ENCODE results near the gene DLEU7.

DLEU7 gene

GRCh38 chr13:50843257-50844083 is at the start of gene DLEU7:
Gene DLEU7, minus strand, starts transcription at chr13:50843692. Its CDS starts 46 bp downstream, at chr13:50843646.
- Mint-ChIP-seq H3K9me3 (no peaks in the 10 kb centered on the region), H3K27me3 (peaks cover 15% of the 10 kb centered on the region), H3K4me1 (ENCODE audit: low read depth) (peaks cover 11% of the 10 kb centered on the region), H3K36me3 (ENCODE audit: low read depth) (no peaks in the 10 kb centered on the region), H3K4me3 (peak within 1 kb of the TSS; percentile 30), H3K27ac (no peak within 1 kb of the TSS)
- DNase-seq = no peak

GRCh38 chr13:50892210-50892944 is 48.9 kb upstream of the DLEU7 start:
- Mint-ChIP-seq H3K9me3 (peaks cover 6% of the 10 kb centered on the region), H3K27me3 (no peaks in the 10 kb centered on the region), H3K4me1 (ENCODE audit: low read depth) (peaks cover 41% of the 10 kb centered on the region), H3K4me3 (peak overlapping the region; percentile 36), H3K36me3 (ENCODE audit: low read depth) (peaks cover 8% of the 10 kb centered on the region), H3K27ac (peak overlapping the region; percentile 66)
- peak; percentile 33 for DNase-seq

GRCh38 chr13:50891206-50891605 is 47.7 kb upstream of the DLEU7 start:
- no peak overlapping the region for H3K27ac Mint-ChIP-seq
- H3K9me3 Mint-ChIP-seq = peaks cover 6% of the 10 kb centered on the region
- no peak for DNase-seq
- peaks cover 41% of the 10 kb centered on the region for H3K4me1 Mint-ChIP-seq (ENCODE audit: low read depth)
- H3K36me3 Mint-ChIP-seq (ENCODE audit: low read depth) = peaks cover 8% of the 10 kb centered on the region
- H3K27me3 Mint-ChIP-seq = no peaks in the 10 kb centered on the region
- H3K4me3 Mint-ChIP-seq = no peak overlapping the region

DNA sequence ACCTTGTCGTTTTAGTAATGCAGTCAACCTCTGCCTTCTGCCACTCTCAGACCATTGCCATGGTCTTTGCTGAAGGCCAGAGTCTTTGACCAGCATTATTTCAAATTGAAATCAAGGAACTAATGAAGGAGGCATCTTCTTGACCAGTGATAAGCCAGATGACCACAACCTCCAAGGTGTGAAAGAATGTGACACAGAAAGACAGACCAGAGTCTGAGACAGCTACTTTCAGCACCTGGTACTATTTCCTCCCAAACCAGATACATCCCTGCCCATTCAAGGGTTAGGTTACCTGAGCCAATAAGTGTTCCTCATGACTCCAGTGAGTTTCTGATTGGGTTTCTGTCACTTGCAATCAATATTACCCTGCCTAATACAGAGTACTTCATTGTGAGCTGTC is 45.8 kb upstream of the DLEU7 start:
- no peak for DNase-seq
- peaks cover 36% of the 10 kb centered on the region for H3K4me1 Mint-ChIP-seq (ENCODE audit: low read depth)
- H3K27ac Mint-ChIP-seq = no peak overlapping the region
- peaks cover 5% of the 10 kb centered on the region for H3K36me3 Mint-ChIP-seq (ENCODE audit: low read depth)
- no peaks in the 10 kb centered on the region for H3K27me3 Mint-ChIP-seq
- H3K4me3 Mint-ChIP-seq = no peak overlapping the region
- peaks cover 3% of the 10 kb centered on the region for H3K9me3 Mint-ChIP-seq

- peaks cover 26% of the 10 kb centered on the region for H3K4me1 Mint-ChIP-seq (ENCODE audit: low read depth)
- no peaks in the 10 kb centered on the region for H3K9me3 Mint-ChIP-seq
- no peak overlapping the region for H3K4me3 Mint-ChIP-seq
- DNase-seq = no peak
- H3K36me3 Mint-ChIP-seq (ENCODE audit: low read depth) = no peaks in the 10 kb centered on the region
- no peak overlapping the region for H3K27ac Mint-ChIP-seq
- H3K27me3 Mint-ChIP-seq = no peaks in the 10 kb centered on the region
Observed at GRCh38 chr13:50888362-50888761, 44.9 kb upstream of the DLEU7 start.

DNA sequence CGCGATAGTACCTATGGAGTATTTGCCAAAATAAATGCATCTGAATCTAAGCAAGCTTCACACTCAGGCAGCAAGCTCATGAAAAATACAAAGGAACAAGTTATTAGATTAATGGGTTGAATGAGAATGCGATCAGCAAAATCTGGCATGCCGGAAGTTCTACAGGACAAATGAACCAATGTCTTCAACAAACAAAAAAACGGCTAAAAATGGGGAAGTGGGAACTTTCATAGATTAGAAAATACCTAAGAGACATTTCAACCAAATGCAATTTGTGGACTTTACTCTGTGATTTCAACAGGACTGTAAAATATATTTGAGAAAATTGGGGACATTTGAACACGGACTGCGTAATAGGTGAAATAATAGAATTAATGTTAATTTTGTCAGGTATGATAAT is 43.7 kb upstream of the DLEU7 start:
- no peak overlapping the region for H3K27ac Mint-ChIP-seq

DNA sequence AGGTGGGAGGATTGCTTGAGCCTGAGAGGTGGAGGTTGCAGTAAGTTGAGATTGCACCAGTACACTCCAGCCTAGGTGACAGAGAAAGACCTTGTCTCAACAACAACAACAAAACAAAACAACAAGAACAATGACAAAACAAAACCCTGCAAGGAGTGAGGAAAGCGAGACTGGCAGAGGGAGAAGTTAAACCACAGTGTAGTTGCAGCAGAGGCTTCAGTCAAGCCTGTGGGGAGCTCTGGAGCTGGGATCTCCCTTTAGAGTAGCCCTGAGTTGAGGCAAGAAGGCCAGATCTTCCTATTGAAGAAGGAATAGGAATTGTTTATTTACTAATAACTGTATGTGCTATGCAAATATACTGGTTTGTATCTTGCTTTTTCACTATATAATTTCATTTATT is 40.8 kb upstream of the DLEU7 start:
- Mint-ChIP-seq H3K4me3 (no peak overlapping the region), H3K4me1 (ENCODE audit: low read depth) (no peaks in the 10 kb centered on the region), H3K27ac (no peak overlapping the region), H3K27me3 (peaks cover 4% of the 10 kb centered on the region), H3K9me3 (no peaks in the 10 kb centered on the region), H3K36me3 (ENCODE audit: low read depth) (no peaks in the 10 kb centered on the region)
- DNase-seq = no peak

More for the DNA sequence above, 43.7 kb upstream of the DLEU7 start:
- H3K36me3 Mint-ChIP-seq (ENCODE audit: low read depth) = no peaks in the 10 kb centered on the region
- H3K4me3 Mint-ChIP-seq = no peak overlapping the region
- H3K9me3 Mint-ChIP-seq = no peaks in the 10 kb centered on the region
- no peaks in the 10 kb centered on the region for H3K27me3 Mint-ChIP-seq
- DNase-seq = no peak
- peaks cover 16% of the 10 kb centered on the region for H3K4me1 Mint-ChIP-seq (ENCODE audit: low read depth)

DNA sequence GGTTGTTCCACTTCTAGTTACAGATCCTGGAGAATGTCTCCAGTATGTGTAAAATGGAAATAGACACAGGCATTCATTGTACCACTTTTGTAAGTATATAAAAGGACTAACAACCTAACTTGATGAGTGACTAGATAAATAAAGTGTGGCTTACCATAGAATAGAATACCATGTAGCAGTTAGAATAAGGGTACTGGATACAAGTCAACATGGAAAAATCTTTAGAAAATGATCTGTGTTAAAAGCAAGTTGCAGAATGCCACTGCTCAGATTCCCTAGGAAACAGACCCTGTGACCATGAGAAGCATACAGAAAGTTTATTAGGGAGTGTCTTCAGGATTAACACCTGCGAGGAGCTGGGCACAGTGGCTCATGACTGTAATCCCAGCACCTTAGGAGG is 40.2 kb upstream of the DLEU7 start:
- no peak overlapping the region for H3K27ac Mint-ChIP-seq
- no peaks in the 10 kb centered on the region for H3K4me1 Mint-ChIP-seq (ENCODE audit: low read depth)
- H3K9me3 Mint-ChIP-seq = no peaks in the 10 kb centered on the region
- no peaks in the 10 kb centered on the region for H3K36me3 Mint-ChIP-seq (ENCODE audit: low read depth)
- H3K27me3 Mint-ChIP-seq = peaks cover 4% of the 10 kb centered on the region
- H3K4me3 Mint-ChIP-seq = no peak overlapping the region
- no peak for DNase-seq

- Mint-ChIP-seq H3K9me3 (no peaks in the 10 kb centered on the region), H3K4me3 (no peak overlapping the region), H3K36me3 (ENCODE audit: low read depth) (no peaks in the 10 kb centered on the region), H3K4me1 (ENCODE audit: low read depth) (no peaks in the 10 kb centered on the region), H3K27ac (no peak overlapping the region), H3K27me3 (peaks cover 4% of the 10 kb centered on the region)
- no peak for DNase-seq
Observed at GRCh38 chr13:50882816-50883435, 39.4 kb upstream of the DLEU7 start.

GRCh38 chr13:50873991-50874390 is 30.5 kb upstream of the DLEU7 start:
- no peaks in the 10 kb centered on the region for H3K9me3 Mint-ChIP-seq
- no peak for DNase-seq
- no peaks in the 10 kb centered on the region for H3K27me3 Mint-ChIP-seq
- peaks cover 4% of the 10 kb centered on the region for H3K4me1 Mint-ChIP-seq (ENCODE audit: low read depth)
- H3K27ac Mint-ChIP-seq = no peak overlapping the region
- no peak overlapping the region for H3K4me3 Mint-ChIP-seq
- H3K36me3 Mint-ChIP-seq (ENCODE audit: low read depth) = no peaks in the 10 kb centered on the region

DNA sequence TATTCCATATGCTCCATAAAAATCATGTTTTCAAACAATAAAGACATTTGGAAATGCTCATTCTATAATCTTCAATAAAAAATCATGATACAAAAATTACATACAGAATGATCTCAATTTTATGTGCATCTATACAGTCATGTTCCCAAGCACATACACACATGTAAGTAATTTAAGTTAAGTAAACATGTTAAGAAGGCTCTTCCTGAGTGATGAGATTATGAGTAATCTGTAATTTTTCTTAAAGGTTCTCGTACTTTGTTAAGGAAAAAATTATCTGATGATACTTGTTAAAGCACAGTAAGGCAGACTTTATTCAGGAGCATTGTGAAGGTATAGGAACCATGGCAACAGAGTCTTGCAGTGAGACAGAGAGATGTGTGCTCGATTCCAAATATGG is 30.0 kb upstream of the DLEU7 start:
- no peaks in the 10 kb centered on the region for H3K27me3 Mint-ChIP-seq
- H3K27ac Mint-ChIP-seq = no peak overlapping the region
- peaks cover 4% of the 10 kb centered on the region for H3K4me1 Mint-ChIP-seq (ENCODE audit: low read depth)
- H3K9me3 Mint-ChIP-seq = no peaks in the 10 kb centered on the region
- no peak overlapping the region for H3K4me3 Mint-ChIP-seq
- no peaks in the 10 kb centered on the region for H3K36me3 Mint-ChIP-seq (ENCODE audit: low read depth)
- no peak for DNase-seq

DNA sequence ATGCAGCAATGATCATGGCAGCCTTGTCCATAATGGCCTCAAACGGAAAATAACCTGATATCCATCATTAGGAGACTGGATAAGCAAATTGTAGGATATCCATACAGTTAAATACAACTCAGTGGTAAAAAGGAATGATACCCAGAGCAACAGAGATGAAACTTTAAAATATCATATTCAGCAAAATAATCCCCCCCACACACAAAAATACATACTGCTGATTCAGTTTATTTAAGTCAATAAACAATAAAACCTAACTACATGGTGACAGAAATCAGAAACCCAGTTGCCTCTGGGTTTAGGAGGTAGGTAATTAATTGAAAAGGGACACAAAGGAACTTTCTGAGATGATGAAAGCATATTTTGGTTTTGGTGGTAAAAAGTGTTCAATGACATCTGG is 27.9 kb upstream of the DLEU7 start:
- Mint-ChIP-seq H3K27me3 (no peaks in the 10 kb centered on the region), H3K27ac (no peak overlapping the region), H3K4me3 (no peak overlapping the region), H3K36me3 (ENCODE audit: low read depth) (no peaks in the 10 kb centered on the region), H3K4me1 (ENCODE audit: low read depth) (peaks cover 4% of the 10 kb centered on the region), H3K9me3 (no peaks in the 10 kb centered on the region)
- no peak for DNase-seq

DNA sequence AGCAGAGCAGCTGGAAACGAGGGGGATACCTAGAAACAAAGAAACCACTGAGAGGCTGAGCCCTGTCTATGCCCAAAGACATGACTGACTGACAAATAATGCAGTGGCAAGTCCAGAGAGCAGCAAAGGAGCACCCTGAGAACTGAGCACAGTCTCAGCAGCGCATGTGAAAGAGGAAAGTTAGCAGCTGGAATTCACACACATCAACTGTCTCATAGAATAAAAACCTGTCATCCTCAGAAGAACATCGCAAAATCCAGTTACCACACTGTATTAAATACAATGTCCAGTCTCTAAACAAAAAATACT is 24.1 kb upstream of the DLEU7 start:
- no peak for DNase-seq
- Mint-ChIP-seq H3K36me3 (ENCODE audit: low read depth) (no peaks in the 10 kb centered on the region), H3K9me3 (peaks cover 2% of the 10 kb centered on the region), H3K4me3 (no peak overlapping the region), H3K4me1 (ENCODE audit: low read depth) (peaks cover 4% of the 10 kb centered on the region), H3K27ac (no peak overlapping the region), H3K27me3 (no peaks in the 10 kb centered on the region)

DNA sequence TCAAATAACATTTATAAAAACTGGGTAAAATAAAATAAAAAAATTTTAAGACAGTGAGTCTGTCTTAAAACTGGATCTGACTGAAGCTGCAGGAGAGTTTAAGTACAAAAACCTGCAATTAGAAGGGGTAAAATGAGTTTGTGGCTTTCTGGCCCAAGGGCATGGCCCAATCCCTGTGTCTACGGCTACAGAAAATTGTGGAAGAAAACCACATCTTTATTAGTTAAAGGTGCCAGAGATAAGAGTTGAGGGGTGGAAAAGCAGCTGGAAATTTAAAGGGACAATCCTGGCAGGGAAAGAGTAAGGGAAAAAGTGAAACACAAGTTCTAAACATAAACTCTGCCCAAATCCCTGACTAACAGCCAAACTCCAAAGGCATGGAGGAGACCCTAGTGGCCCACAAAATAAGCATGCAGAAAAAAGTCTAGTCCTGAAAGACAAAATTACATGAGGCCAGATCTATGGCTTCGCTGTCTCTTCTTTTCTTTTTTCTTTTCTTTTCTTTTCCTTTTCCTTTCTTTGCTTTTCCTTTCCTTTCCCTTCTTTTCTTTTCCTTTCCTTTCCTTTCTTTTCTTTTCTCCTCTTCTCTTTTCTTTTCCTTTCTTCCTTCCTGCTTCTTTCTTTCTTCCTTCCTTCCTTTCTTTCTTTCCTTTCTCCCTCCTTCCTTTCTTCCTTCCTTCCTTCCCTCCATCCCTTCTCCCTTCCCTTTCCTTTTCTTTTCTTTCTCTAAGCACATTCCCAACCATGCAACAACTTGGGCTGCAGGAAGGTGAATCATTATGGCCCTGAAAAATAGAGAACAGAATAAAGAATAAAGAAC is 23.5 kb upstream of the DLEU7 start:
- Mint-ChIP-seq H3K9me3 (peaks cover 2% of the 10 kb centered on the region), H3K4me3 (no peak overlapping the region), H3K36me3 (ENCODE audit: low read depth) (no peaks in the 10 kb centered on the region), H3K4me1 (ENCODE audit: low read depth) (peaks cover 4% of the 10 kb centered on the region), H3K27ac (no peak overlapping the region), H3K27me3 (no peaks in the 10 kb centered on the region)
- no peak for DNase-seq
